GM03348 (cell line): ENCODE results near the gene FAM13A.
A peak's percentile ranks its signal among the peaks of the same experiment; 100 is the strongest.
"Not testable (repeated sequence)": the region's sequence is repeated elsewhere in the genome, so short reads cannot be mapped to it uniquely, and the experiment has no call there.

ENCODE experiments used
- DNase-seq: peaks from one replicate; pipeline ENCODE4 v3.0.0; 2012; ENCODE audit warnings: low spot score

The FAM13A gene

GRCh38 chr4:89042055-89042454 is 14.9 kb downstream of the FAM13A start:
- DNase-seq, result no peak

GRCh38 chr4:89039730-89040338 is 17.2 kb downstream of the FAM13A start:
- DNase-seq, result no peak

GRCh38 chr4:89036535-89036934 is 20.4 kb downstream of the FAM13A start:
- DNase-seq, result no peak

GRCh38 chr4:89031272-89031671 is 25.7 kb downstream of the FAM13A start:
- DNase-seq, result no peak

DNA sequence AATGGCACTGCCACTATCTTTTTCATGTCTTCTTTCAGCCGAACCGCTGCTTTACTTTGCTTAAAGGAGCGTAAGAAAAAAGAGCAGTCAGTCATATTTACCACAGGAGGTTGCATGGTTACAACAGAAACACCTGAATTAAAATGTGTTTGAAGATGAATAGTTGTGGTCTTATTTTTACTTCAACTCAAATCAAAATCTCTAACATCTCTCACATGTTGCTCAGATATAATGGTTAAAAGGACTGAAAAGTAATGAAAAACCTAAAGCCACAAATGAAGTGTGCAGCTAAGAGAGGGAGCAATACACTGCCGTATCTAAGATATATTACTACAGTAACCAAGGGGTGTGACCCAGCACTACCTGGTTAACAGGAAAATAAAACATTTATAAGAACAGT is 27.4 kb downstream of the FAM13A start:
- DNase-seq, result no peak

DNA sequence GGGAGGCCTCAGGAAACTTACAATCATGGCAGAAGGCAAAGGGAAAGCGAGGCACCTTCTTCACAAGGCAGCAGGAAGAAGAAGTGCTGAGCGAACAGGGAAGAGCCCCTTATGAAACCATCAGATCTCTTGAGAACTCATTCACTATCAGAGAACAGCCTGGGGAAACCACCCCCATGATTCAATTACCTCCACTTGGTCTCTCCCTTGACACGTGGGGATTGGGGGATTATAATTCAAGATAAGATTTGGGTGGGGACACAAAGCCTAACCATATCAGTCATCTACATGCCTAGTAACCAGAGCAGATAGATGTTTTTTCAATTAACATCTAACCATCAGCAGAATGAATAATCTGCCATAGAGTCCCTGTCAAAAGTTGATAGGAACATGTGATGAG is 30.4 kb downstream of the FAM13A start:
- no peak for DNase-seq

DNA sequence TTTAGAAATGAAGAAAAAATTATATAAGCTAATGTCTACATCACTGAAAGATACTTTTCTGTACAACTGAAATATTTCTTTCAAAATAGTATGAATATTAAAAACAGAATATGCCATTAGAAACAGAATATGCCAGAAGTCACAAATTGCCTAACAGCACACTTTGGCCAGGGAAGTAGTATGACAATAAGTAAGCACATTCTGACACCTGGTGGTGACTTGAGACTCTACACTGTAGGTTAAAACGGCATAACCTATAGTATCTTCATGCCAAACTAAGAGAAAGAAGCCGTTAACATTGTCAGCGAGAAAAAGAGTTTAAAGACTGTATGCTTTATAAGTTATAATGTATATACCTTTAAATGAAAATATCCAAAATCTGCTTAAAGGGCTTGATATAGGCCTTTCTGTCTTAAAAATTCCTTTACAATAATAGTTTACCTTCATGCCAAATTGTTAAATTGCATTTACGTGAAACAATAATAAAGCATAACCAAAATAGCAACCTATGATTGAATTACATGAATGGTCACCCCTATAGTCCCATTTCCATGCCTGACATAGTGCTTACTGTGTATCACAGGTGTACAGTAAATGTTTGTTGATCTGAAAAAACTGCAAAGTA is 32.8 kb downstream of the FAM13A start:
- peak; percentile 75 for DNase-seq

DNA sequence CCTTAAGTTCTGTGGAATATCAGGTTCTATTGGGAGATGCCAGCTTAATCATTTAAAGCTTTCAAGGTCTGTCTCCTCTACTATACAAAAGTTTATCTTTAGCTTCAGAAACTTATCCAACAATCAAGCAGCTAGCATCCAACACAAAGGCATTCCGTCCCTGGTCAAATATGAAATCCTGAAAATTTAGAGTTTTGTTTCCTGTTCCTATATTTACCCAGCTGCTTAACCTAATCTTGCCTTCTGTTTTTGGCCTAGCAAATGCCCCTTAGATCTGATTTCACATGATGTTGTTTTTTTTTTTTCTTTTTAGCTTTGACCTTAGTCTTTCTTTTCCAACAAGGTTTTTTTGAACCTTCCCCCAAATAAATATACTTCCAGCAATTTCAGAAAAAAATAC is 33.8 kb downstream of the FAM13A start:
- no peak for DNase-seq

DNA sequence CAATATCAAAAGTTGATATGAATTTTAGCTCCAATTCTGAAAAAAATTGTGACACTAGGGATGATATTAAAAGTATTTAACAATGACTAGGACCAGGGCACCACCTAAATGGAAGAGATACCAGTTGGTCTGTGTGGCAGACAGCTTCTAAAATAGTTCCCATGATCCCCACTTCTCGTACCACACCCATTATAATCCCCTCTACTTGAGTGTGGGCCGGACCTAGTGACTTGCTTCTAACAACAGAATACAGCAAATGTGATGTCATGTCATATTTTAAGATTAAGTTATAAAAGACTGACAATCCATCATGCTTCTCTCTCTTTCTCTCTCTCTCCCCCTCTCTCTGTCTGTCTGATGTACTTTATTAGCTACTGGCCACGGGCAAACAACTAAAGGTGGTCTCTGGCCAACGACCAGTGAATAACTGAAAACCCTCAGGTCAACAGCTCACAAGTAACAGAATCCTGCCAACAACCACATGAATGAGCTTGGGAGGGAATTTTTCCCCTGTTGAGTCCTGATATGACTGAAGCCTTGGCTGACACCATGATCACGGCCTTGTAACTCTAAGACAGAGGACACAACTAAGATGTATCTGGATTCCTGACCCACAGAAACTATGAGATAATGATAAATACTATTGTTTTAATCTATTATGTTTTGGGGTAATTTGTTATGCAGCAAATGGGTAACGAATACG is 34.4 kb downstream of the FAM13A start:
- no peak for DNase-seq

DNA sequence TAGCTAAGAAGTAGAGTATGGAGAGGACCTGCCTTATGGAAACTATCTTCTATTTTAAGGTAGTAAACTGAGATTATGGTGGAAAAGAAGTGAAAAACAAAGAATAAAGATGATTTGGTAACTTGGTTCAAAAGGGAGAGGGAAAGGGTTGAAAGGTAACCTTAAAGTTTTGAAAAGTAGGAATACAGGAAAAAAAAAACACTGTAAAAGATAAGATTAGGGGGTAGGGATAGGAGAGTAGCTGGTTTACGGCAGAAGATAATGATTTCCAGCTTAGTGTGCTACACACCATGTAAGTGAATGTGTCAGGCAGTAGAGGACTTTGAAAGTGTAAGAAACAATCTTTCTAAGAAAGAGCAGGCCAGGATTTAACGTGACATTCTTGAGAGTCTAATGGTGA is 35.3 kb downstream of the FAM13A start:
- no peak for DNase-seq

- no peak for DNase-seq
Observed at GRCh38 chr4:89021062-89021461, 35.9 kb downstream of the FAM13A start.

DNA sequence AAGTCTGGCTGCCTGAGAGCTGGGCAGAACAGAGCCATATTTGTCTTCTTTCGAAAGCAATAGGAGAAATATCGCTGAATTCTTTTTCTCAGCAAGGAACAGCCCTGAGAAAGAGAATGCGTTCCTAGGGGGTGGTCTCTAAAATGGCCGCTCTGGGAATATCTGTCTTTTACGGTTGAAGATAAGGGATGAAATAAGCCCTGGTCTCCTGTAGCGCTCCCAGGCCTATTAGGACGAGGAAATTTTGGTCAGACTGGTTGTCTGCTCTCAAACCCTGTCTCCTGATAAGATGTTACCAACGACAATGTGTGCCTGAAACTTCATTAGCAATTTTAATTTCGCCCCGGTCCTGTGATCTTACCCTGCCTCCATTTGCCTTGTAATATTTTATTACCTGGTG is 42.1 kb downstream of the FAM13A start:
- not testable (repeated sequence) for DNase-seq

DNA sequence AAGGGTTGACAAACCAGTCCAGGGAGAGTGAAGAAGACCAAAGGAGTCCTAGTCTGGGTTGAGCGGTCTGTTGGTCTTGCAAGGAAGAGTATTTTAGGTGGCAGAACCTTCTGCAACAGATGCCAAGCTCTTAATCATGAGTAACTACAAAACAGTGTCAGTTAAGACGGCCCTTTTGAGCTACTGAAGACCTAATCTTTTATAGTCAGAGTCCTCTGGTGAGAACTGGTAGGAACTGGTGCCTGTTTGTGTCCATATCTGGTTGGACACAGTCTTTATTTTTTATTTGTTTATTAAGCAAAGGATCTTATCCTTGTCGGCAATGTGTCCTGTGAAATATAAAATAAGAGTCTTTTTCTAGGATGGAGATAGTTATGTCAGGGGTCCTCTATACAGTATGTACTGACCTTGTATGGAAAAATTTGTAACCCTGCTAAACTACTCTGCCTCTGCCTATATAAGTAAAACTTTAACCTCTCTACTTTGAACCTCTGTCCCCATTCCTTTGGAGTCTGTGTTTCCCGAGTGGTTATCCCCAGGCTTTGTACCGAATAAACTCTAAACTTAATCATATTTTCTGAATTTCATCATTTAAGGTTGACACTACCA is 47.1 kb downstream of the FAM13A start:
- DNase-seq, result no peak

- no peak for DNase-seq
Observed at GRCh38 chr4:89009115-89009514, 47.9 kb downstream of the FAM13A start.

GRCh38 chr4:89008166-89008565 is 48.8 kb downstream of the FAM13A start:
- DNase-seq, result no peak

DNA sequence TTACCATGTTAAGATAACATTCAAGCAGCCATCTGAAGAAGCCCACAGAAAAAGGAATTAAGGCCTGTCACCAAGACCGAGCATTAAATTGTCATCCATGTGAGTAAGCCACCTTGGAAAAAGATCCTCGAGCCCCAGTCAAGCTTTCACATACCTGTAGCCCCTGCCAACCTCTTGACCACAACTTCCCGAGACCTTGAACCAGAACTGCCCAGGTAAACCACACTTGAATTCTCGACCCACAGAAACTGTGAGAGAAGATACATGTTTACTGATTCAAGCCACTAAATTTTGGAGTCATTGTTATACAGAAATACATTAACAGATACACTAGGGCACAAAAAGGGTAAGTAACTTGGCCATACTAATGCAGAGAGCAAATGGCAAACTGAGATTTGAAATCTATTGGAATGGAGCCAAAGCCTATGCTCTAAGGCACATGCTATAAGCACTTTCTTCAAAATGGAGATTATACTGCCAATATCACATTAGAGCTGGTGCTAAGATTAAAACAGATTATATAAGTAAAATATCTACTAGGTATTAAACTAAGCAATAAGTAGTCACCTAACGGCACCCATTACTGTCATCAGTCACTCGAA is 49.5 kb downstream of the FAM13A start:
- no peak for DNase-seq

- no peak for DNase-seq
Observed at GRCh38 chr4:89006307-89006706, 50.7 kb downstream of the FAM13A start.

DNA sequence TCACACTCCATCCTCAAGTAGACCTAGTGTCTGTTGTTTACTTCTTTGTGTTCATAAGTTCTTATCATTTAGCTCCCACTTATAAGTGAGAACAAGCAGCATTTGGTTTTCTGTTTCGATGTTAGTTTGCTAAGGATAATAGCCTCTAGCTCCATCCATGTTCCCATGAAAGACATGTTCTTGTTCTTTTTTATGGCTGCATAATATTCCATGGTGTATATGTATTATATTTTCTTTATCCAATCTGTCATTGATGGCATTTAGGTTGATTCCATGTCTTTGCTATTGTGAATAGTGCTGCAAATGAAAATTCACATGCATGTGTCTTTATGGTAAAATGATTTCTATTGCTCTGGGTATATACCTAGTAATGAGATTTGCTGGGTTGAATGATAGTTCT is 51.9 kb downstream of the FAM13A start:
- not testable (repeated sequence) for DNase-seq

- DNase-seq, result no peak
Observed at GRCh38 chr4:89001647-89002445, 55.1 kb downstream of the FAM13A start.

- DNase-seq, result no peak
Observed at GRCh38 chr4:89000844-89001360, 56.1 kb downstream of the FAM13A start.

- DNase-seq, result no peak
Observed at GRCh38 chr4:89000382-89000781, 56.6 kb downstream of the FAM13A start.
